ENCODE data around the gene SPAG9.

The SPAG9 gene

GRCh38 chr17:51120739-51121619 is at the start of gene SPAG9:
Gene SPAG9 (minus strand): TSS chr17:51120868. CDS start chr17:51120656, 212 bp downstream.
- DNase-seq (ENCODE audit: low spot score): peak; percentile 95

GRCh38 chr17:51169340-51169739 is 48.7 kb upstream of the SPAG9 start:
- DNase-seq (ENCODE audit: low spot score): no peak

- peak; percentile 61 for DNase-seq (ENCODE audit: low spot score)
Measured at GRCh38 chr17:51166987-51167931, 46.6 kb upstream of the SPAG9 start.

GRCh38 chr17:51166198-51166986 is 45.7 kb upstream of the SPAG9 start, which contains the start of gene NME2:
Gene NME2 (plus strand): TSS chr17:51166411. CDS start chr17:51166831, 420 bp downstream.
- peak; percentile 89 for DNase-seq (ENCODE audit: low spot score)

- peak; percentile 68 for DNase-seq (ENCODE audit: low spot score)
Measured at GRCh38 chr17:51165680-51166197, 45.1 kb upstream of the SPAG9 start.

GRCh38 chr17:51164911-51165679 is 44.4 kb upstream of the SPAG9 start:
- DNase-seq (ENCODE audit: low spot score): no peak

- DNase-seq (ENCODE audit: low spot score): no peak
Measured at GRCh38 chr17:51161541-51161940, 40.9 kb upstream of the SPAG9 start.

- DNase-seq (ENCODE audit: low spot score): no peak
Measured at GRCh38 chr17:51159604-51160003, 38.9 kb upstream of the SPAG9 start.

GRCh38 chr17:51155416-51155815 is 34.7 kb upstream of the SPAG9 start:
- DNase-seq (ENCODE audit: low spot score): no peak

GRCh38 chr17:51154176-51154575 is 33.5 kb upstream of the SPAG9 start:
- peak; percentile 44 for DNase-seq (ENCODE audit: low spot score)

- DNase-seq (ENCODE audit: low spot score): peak; percentile 100
Measured at GRCh38 chr17:51153210-51154072, 32.8 kb upstream of the SPAG9 start, which contains the start of gene NME1. Gene NME1 (plus strand): TSS chr17:51153559. CDS start chr17:51155655, 2,096 bp downstream.

- peak; percentile 71 for DNase-seq (ENCODE audit: low spot score)
Measured at GRCh38 chr17:51152766-51153209, 32.1 kb upstream of the SPAG9 start.

- no peak for DNase-seq (ENCODE audit: low spot score)
Measured at GRCh38 chr17:51150932-51151331, 30.3 kb upstream of the SPAG9 start.

- no peak for DNase-seq (ENCODE audit: low spot score)
Measured at GRCh38 chr17:51149163-51149562, 28.5 kb upstream of the SPAG9 start.

GRCh38 chr17:51147650-51148049 is 27.0 kb upstream of the SPAG9 start:
- no peak for DNase-seq (ENCODE audit: low spot score)

- DNase-seq (ENCODE audit: low spot score): no peak
Measured at GRCh38 chr17:51144266-51145022, 23.8 kb upstream of the SPAG9 start.

- no peak for DNase-seq (ENCODE audit: low spot score)
Measured at GRCh38 chr17:51142597-51142996, 21.9 kb upstream of the SPAG9 start.

GRCh38 chr17:51135956-51136355 is 15.3 kb upstream of the SPAG9 start:
- DNase-seq (ENCODE audit: low spot score): no peak

GRCh38 chr17:51133365-51133764 is 12.7 kb upstream of the SPAG9 start:
- DNase-seq (ENCODE audit: low spot score): no peak
